ENCODE measurements around the gene TNFSF4.
"Not testable (repeated sequence)": the region's sequence is repeated elsewhere in the genome, so short reads cannot be mapped to it uniquely, and the experiment has no call there.

The TNFSF4 gene

GRCh38 chr1:173161510-173162221, 45.5 kb downstream of the TNFSF4 start:
- DNase-seq, result no peak

DNA sequence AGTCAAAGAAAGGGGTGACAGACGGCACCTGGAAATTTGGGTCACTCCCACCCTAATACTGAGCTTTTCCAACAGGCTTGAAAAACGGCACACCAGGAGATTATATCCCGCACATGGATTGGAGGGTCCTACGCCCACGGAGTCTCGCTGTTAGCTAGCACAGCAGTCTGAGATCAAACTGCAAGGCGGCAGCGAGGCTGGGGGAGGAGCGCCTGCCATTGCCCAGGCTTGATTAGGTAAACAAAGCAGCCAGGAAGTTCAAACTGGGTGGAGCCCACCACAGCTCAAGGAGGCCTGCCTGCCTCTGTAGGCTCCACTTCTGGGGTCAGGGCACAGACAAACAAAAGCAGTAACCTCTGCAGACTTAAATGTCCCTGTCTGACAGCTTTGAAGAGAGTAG, 53.2 kb downstream of the TNFSF4 start:
- DNase-seq, result not testable (repeated sequence)

DNA sequence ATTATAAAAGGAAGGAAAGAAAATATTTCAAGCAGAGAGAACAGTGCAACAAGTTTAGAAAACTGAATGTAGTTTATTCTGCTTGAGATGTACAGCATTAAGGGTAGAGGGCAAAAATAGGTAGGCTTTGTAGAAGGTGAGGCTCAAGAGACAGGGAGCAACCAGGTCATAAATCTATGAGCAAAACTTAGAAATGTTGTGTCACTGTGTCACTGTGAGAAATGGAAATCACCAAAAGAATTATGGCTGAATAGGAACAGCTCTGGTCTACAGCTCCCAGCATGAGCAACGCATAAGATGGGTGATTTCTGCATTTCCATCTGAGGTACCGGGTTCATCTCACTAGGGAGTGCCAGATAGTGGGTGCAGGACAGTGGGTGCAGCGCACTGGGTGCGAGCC, 53.6 kb downstream of the TNFSF4 start:
- no peak for DNase-seq

GRCh38 chr1:173152598-173152997, 54.5 kb downstream of the TNFSF4 start:
- DNase-seq, result no peak

DNA sequence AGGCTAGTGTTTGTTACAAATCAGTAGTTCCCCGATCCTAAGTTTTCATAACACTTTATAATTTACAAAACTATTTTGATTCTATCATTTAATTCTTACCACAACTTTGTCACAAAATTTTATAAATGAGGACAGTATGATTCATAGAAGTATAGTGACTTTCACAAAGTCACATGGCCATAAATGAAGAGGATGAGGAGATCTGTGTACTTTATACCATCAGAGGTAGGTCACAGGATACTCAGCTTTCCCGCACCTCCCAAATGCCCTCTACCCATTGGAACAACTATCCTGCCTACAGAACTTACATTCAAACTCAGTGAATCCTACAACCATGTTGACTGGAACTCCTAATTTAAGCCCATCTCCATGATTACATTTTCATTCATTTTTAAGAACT, 56.3 kb downstream of the TNFSF4 start:
- DNase-seq, result no peak

DNA sequence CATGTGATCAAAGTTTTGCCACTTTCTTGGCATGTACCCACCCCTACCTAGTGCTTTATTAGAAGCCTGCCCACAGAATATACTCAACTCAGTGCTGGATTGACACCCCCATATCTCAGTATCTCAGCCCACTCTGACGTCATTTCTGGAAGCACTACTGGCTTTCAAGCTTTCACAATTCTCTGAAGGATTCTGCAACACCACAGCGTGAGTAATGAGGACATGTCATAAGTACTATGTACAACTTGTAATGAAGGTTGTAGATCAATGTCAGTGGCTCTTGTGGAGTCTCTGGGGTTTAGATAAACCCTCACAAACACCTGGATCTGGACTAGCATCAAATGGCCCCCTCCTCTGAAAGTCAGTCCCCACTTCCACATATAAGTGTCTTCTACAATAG, 57.2 kb downstream of the TNFSF4 start:
- DNase-seq, result no peak

GRCh38 chr1:173148971-173149370, 58.2 kb downstream of the TNFSF4 start:
- DNase-seq, result no peak

- DNase-seq, result no peak
Measured at GRCh38 chr1:173148545-173148944, 58.6 kb downstream of the TNFSF4 start.

DNA sequence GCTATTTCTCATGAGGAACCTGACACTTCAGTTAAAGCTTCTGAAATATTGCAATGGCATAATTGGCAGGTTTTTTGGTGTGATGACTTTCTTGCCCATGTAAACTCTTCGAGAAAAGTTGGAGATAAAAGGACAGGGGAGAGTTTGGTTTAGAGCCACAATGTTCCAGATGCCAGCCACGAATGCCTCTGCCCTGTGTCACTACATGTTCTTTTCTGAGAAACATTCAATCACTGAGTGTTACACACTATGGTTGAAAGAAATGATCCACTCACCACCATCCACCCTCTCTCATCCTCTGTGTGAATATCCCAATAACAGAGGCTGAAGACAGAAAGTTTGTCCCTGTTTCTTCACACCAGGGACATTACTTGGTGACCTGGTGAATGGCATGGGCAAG, 66.4 kb downstream of the TNFSF4 start:
- no peak for DNase-seq

GRCh38 chr1:173139706-173140105, 67.4 kb downstream of the TNFSF4 start:
- DNase-seq, result no peak

DNA sequence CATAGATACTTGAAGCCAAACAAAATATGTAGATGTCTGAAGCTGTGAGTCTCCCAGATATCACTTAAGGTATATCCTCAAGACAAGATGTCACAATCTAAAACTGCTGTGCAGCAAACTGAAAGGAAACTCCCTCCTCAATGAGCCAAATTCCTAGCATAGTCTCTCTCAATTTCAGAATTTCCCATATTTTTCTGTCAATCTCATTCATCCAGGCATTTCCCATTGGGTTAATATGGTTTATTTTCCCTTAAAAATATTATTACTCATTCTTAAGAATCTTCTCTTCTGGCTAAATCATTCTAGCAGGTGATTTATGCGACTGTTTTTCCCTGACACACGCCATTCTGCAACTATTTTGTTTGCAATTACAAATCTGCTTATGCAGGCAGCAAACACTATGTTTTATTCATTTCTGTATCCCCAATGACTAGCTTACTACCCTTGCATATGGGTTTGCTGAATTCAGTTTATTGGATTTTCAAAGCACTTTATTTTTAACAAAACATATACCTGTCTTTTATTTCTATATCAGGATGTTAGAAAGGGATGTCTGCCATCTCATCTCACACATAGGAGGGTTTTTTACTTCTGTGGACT, 69.9 kb downstream of the TNFSF4 start:
- DNase-seq, result no peak

DNA sequence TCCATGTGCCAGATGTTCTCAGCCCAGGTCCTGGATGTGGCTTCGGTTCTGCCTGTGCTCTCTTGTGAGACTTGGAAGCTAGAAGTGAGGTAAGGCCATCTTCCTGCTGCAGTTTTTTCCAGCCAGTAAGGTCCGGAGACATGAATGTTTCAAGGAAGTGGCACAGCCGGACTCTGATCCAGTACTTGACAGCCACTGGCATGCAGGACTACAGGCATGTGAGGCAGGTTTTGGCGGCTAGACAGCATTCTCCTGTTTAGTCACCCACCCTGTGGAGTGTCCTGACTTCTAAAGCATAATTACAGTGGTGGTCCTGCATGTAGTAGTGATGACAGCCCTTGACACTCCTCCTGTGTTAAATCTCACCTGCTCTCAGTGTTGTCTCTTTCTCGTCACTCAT, 72.3 kb downstream of the TNFSF4 start:
- DNase-seq, result no peak

DNA sequence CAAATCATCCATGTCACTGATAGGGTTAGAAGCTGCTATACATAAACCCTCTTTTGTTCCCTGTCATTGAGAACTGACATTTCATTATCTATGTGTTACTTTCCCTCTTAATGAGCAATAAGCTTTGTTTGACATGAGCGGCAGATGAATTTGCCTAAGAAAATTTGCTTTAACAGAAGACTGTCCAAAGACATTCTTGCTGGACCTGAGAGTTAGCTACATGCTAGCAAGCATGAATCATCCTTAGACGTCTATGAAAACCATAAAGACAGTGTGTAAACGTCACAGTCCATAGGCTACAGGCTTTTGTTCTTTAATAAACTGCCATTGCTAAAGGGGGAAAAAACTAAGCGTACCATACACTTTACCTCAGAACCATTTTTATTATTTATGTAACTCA, 73.1 kb downstream of the TNFSF4 start:
- DNase-seq, result no peak
